ENCODE data around the gene IFIT1.

GRCh38 chr10:89346405-89347254 is 45.8 kb upstream of the IFIT1 start:
- TF ChIP-seq CTCF (IDR thresholded peaks at IDR 0.05): no peak
- TF ChIP-seq POLR2A (IDR thresholded peaks at IDR 0.05; ENCODE audit: low read depth): no peak
- TF ChIP-seq POLR2AphosphoS5 (IDR thresholded peaks at IDR 0.05): peak; percentile 48 to 61
- no peak for TF ChIP-seq EP300 (IDR thresholded peaks at IDR 0.05)
